A549 (cell line): Measurements from ENCODE around the gene SORCS1. TPM values are rescaled to one million over a fixed set of nuclear protein-coding genes. Genes with fewer than 3 reads are reported as not detected.

Experiments
- ATAC-seq, 2 experiments: fragments of 200-7000 bp in 1 of 2; fragments of >200 bp in 1 of 2; cut with Nextera tagmentation in 1 of 2; cut with Tn5 transposase in 1 of 2; 3 replicates each; pipeline versions ENCODE4 v1.8.0 to v1.9.1; 2018 to 2020; ENCODE audit warnings: mild to moderate bottlenecking in 1 of 2, moderate library complexity in 1 of 2
- CTCF ChIA-PET: fragments of 300-600 bp; sonication (Branson Sonifier 250); formaldehyde crosslinking; extraction: SDS; loops from one replicate; lab custom pipeline; 2021; ENCODE audit warnings: antibody characterized with exemption, inconsistent platforms; lab: Yijun Ruan, JAX
- POLR2A ChIA-PET: fragments of 350-600 bp; formaldehyde crosslinking; extraction: SDS; loops from one replicate; lab custom pipeline; 2021; ENCODE audit warnings: antibody characterized with exemption, inconsistent platforms; lab: Yijun Ruan, JAX
- DNase-seq, 2 experiments: peaks; one replicate each; pipeline versions ENCODE4 v3.0.0 to v3.0.0-alpha.2; 2011 to 2016; ENCODE audit warnings: low read depth in 1 of 2, low spot score in 1 of 2
- FAIRE-seq: peaks from 2 replicates; lab custom pipeline; 2011; peaks lifted over from hg19 to GRCh38; lab: Jason Lieb, UNC
- H3K27ac ChIP-seq, 2 experiments: fragments of >200 bp; sonication (Bioruptor Twin); formaldehyde crosslinking; 3 replicates each; pipeline ENCODE4 v1.5.1; 2016 to 2017
- H3K4me1 ChIP-seq: fragments of >200 bp; sonication (Bioruptor Twin); formaldehyde crosslinking; 3 replicates; pipeline ENCODE4 v1.6.1; 2016
- H3K4me2 ChIP-seq: fragments of >200 bp; sonication (Bioruptor Twin); formaldehyde crosslinking; 3 replicates; pipeline ENCODE4 v1.6.1; 2016
- H3K4me3 ChIP-seq: fragments of >200 bp; sonication (Bioruptor Twin); formaldehyde crosslinking; 3 replicates; pipeline ENCODE4 v1.5.1; 2016
- H3K9me3 ChIP-seq: fragments of >200 bp; sonication (Bioruptor Twin); formaldehyde crosslinking; 3 replicates; pipeline ENCODE4 v1.6.1; 2016
- CBX2 ChIP-seq: fragments of 200-600 bp; sonication (generic); IDR thresholded peaks from 2 replicates; pipeline ENCODE4 v1.6.1; 2016; ENCODE audit warnings: low read depth, mild to moderate bottlenecking, borderline replicate concordance
- CEBPB ChIP-seq, 2 experiments: fragments of >200 bp in 1 of 2; sonication (Bioruptor Twin) in 1 of 2; formaldehyde crosslinking in 1 of 2; IDR thresholded peaks; 2 replicates each; pipeline ENCODE4 v1.6.1; 2012 to 2016
- CHD2 ChIP-seq: fragments of 150-350 bp; IDR thresholded peaks from 2 replicates; pipeline ENCODE4 v1.6.1; 2014; ENCODE audit warnings: low read length; ENCODE audit not compliant: partially characterized antibody
- GATA3 ChIP-seq: IDR thresholded peaks from 2 replicates; pipeline ENCODE4 v1.6.1; 2012; ENCODE audit warnings: borderline replicate concordance
- HEYL ChIP-seq: fragments of 250-450 bp; sonication (Bioruptor Pico); IDR thresholded peaks from 2 replicates; pipeline ENCODE4 v1.8.0; 2021; ENCODE audit warnings: mild to moderate bottlenecking, moderate library complexity
- HOXB13 ChIP-seq: fragments of 250-450 bp; sonication (Bioruptor Pico); IDR thresholded peaks from 2 replicates; pipeline ENCODE4 v1.5.0; 2020; ENCODE audit warnings: low read depth, mild to moderate bottlenecking, moderate library complexity
- JUN ChIP-seq, 2 experiments: fragments of >200 bp; sonication (Bioruptor Twin); formaldehyde crosslinking; IDR thresholded peaks; 2 replicates in 1 of 2; 3 replicates in 1 of 2; pipeline ENCODE4 v1.6.1; 2016 to 2017
- JUNB ChIP-seq: fragments of >200 bp; sonication (Bioruptor Twin); formaldehyde crosslinking; IDR thresholded peaks from 2 replicates; pipeline ENCODE4 v1.6.1; 2016
- MAFK ChIP-seq: fragments of 450-650 bp; IDR thresholded peaks from 2 replicates; pipeline ENCODE4 v1.6.1; 2014; ENCODE audit not compliant: partially characterized antibody
- MAZ ChIP-seq: fragments of 150-350 bp; IDR thresholded peaks from 2 replicates; pipeline ENCODE4 v1.6.1; 2014; ENCODE audit warnings: antibody characterized with exemption, low read depth, low read length, borderline replicate concordance
- MYC ChIP-seq: IDR thresholded peaks from 2 replicates; pipeline ENCODE4 v1.6.1; 2012; ENCODE audit warnings: mild to moderate bottlenecking, inconsistent platforms, low read length, improper control_type of control experiment, borderline replicate concordance
- POLR2A ChIP-seq: IDR thresholded peaks from 2 replicates; pipeline ENCODE4 v1.6.1; 2012; ENCODE audit warnings: mild to moderate bottlenecking, low read length
- RARB ChIP-seq: fragments of 250-450 bp; sonication (Bioruptor Pico); IDR thresholded peaks from 2 replicates; pipeline ENCODE4 v1.8.0; 2021; ENCODE audit warnings: mild to moderate bottlenecking, moderate library complexity
- RCOR1 ChIP-seq: fragments of 150-350 bp; IDR thresholded peaks from 2 replicates; pipeline ENCODE4 v1.6.1; 2014; ENCODE audit warnings: antibody characterized with exemption, low read length, low read depth
- RNF2 ChIP-seq: fragments of 200-600 bp; sonication (generic); IDR thresholded peaks from 2 replicates; pipeline ENCODE4 v1.6.1; 2016; ENCODE audit warnings: low read depth, mild to moderate bottlenecking, antibody characterized with exemption, moderate library complexity, borderline replicate concordance
- ZFP36 ChIP-seq: fragments of 450-650 bp; IDR thresholded peaks from 2 replicates; pipeline ENCODE4 v1.6.1; 2014; ENCODE audit warnings: borderline replicate concordance; ENCODE audit not compliant: partially characterized antibody
- ZNF302 ChIP-seq: fragments of 250-450 bp; sonication (Bioruptor Pico); IDR thresholded peaks from 2 replicates; pipeline ENCODE4 v1.9.0; 2021; ENCODE audit warnings: inconsistent platforms, mild to moderate bottlenecking, moderate library complexity
- ZSCAN20 ChIP-seq: fragments of 250-450 bp; sonication (Bioruptor Pico); IDR thresholded peaks from 2 replicates; pipeline ENCODE4 v1.8.0; 2022; ENCODE audit warnings: mild to moderate bottlenecking, moderate library complexity
- WGBS: methylation state at CpG from one replicate; pipeline ENCODE4 v1.1.6; 2017; ENCODE audit errors: missing lambda C conversion rate; 5-methylcytosine and 5-hydroxymethylcytosine counted together
- polyA plus RNA-seq, 4 experiments: library from polyadenylated mRNA; depleted of rRNA in 3 of 4; stranded (reverse); fragments of >200 nt; fragmentation: RNase III in 1 of 4; extraction: RNeasy Plus Mini Kit Qiagen cat#74134 plus additional on column Dnase treatment in 1 of 4; gene quantifications; 2 replicates in 3 of 4; 3 replicates in 1 of 4; pipeline ENCODE4 v1.2.3, GENCODE V29; 2011 to 2017
- TF ChIP-seq, protein P1 (sequence below): fragments of 200-600 bp; sonication (generic); IDR thresholded peaks from 2 replicates; pipeline ENCODE4 v1.6.1; 2016; ENCODE audit warnings: antibody characterized with exemption, mild to moderate bottlenecking, moderate library complexity
- TF ChIP-seq, protein P2 (sequence below): IDR thresholded peaks from 2 replicates; pipeline ENCODE4 v1.6.1; 2012
- TF ChIP-seq, protein P3 (sequence below): fragments of >200 bp; sonication (Bioruptor Twin); formaldehyde crosslinking; IDR thresholded peaks from 2 replicates; pipeline ENCODE4 v1.6.1; 2016
- TF ChIP-seq, protein P4 (sequence below): fragments of >200 bp; sonication (Bioruptor Twin); formaldehyde crosslinking; IDR thresholded peaks from 3 replicates; pipeline ENCODE4 v1.6.1; 2016
- TF ChIP-seq, protein P5 (sequence below): IDR thresholded peaks from 2 replicates; pipeline ENCODE4 v1.6.1; 2012
- TF ChIP-seq, protein P6 (sequence below): fragments of 250-450 bp; sonication (Bioruptor Pico); IDR thresholded peaks from 2 replicates; pipeline ENCODE4 v1.5.0; 2021; ENCODE audit warnings: mild to moderate bottlenecking, moderate library complexity, borderline replicate concordance

The SORCS1 gene
- polyA plus RNA-seq, 2 of the 4 experiments (the other 2 are of a cell fraction), result not detected

DNA sequence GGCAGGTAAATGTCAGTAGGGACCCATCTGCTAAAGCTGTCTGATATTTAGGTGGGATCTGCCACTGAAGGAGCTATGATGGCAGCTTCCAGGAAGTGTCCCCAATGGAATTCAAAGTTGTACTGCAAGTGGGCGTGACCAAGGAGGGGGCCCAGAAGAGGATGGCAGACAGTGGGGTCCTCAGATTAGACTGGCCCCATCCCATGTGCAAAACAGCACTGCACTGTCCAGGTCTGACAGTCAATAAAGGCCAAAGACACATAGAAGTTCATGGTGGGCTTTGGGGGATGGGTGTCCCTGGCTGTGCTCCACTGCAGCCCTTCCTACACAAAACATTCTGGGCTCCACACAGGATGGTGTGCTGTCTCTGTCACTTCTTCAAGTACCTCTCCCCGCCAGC, 49.8 kb upstream of the SORCS1 start (continued):
- TF ChIP-seq, protein P1, sequence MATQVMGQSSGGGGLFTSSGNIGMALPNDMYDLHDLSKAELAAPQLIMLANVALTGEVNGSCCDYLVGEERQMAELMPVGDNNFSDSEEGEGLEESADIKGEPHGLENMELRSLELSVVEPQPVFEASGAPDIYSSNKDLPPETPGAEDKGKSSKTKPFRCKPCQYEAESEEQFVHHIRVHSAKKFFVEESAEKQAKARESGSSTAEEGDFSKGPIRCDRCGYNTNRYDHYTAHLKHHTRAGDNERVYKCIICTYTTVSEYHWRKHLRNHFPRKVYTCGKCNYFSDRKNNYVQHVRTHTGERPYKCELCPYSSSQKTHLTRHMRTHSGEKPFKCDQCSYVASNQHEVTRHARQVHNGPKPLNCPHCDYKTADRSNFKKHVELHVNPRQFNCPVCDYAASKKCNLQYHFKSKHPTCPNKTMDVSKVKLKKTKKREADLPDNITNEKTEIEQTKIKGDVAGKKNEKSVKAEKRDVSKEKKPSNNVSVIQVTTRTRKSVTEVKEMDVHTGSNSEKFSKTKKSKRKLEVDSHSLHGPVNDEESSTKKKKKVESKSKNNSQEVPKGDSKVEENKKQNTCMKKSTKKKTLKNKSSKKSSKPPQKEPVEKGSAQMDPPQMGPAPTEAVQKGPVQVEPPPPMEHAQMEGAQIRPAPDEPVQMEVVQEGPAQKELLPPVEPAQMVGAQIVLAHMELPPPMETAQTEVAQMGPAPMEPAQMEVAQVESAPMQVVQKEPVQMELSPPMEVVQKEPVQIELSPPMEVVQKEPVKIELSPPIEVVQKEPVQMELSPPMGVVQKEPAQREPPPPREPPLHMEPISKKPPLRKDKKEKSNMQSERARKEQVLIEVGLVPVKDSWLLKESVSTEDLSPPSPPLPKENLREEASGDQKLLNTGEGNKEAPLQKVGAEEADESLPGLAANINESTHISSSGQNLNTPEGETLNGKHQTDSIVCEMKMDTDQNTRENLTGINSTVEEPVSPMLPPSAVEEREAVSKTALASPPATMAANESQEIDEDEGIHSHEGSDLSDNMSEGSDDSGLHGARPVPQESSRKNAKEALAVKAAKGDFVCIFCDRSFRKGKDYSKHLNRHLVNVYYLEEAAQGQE, result no peak
- TF ChIP-seq POLR2A, result no peak
- no peak for TF ChIP-seq RARB (CRISPR knock-in tag)
- no peak for TF ChIP-seq HEYL (CRISPR knock-in tag)
- TF ChIP-seq JUNB, result no peak
- TF ChIP-seq CBX2, result no peak
- TF ChIP-seq RCOR1, result no peak
- TF ChIP-seq ZNF302 (CRISPR knock-in tag), result no peak
- no peak for TF ChIP-seq ZFP36
- TF ChIP-seq, protein P2, sequence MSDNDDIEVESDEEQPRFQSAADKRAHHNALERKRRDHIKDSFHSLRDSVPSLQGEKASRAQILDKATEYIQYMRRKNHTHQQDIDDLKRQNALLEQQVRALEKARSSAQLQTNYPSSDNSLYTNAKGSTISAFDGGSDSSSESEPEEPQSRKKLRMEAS, result no peak
- TF ChIP-seq, all 56 proteins: peak for 0

DNA sequence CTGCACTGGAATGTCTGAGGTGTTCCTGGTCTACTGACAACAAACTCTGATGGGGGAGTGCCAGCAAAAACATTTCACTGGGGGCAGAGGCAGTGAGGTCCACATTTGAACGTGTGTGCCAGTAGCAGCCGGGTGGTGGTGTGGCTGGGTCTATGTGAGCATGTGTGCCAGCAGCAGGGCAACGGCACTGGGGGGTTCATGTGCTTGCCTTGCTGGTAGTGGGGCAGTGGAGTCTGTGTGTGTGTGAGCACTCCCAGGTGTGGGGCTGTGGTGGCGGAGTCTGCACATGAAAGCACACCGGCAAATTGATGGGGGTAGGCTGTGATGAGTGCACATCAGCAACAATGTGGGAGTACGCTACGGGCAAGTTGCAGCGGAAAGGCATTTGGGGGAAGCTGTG, 49.4 kb upstream of the SORCS1 start:
- no peak for ATAC-seq
- ChIA-PET POLR2A (no interaction called here), CTCF (no interaction called here)
- no peak for DNase-seq
- WGBS, result 23% methylated on average over 8 of the region's 8 CpGs
- Histone ChIP-seq H3K9me3 (no peaks in the 10 kb centered on the region; the same call in 1 of the 3 replicates), H3K27ac (no peak overlapping the region), H3K4me2 (no peak overlapping the region), H3K4me3 (no peak overlapping the region), H3K4me1 (no peaks in the 10 kb centered on the region)
- no peak for FAIRE-seq
- TF ChIP-seq ZFP36, result no peak
- TF ChIP-seq JUN (IDR thresholded peaks at IDR 0.05), result no peak
- no peak for TF ChIP-seq RNF2
- no peak for TF ChIP-seq ZSCAN20 (CRISPR knock-in tag)
- TF ChIP-seq CEBPB (IDR thresholded peaks at IDR 0.05), result no peak
- TF ChIP-seq, protein P2, result no peak
- TF ChIP-seq MAFK, result no peak
- TF ChIP-seq HOXB13 (CRISPR knock-in tag), result no peak
- no peak for TF ChIP-seq ZNF302 (CRISPR knock-in tag)
- TF ChIP-seq, protein P3, sequence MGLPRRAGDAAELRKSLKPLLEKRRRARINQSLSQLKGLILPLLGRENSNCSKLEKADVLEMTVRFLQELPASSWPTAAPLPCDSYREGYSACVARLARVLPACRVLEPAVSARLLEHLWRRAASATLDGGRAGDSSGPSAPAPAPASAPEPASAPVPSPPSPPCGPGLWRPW, result no peak
- TF ChIP-seq, protein P4, sequence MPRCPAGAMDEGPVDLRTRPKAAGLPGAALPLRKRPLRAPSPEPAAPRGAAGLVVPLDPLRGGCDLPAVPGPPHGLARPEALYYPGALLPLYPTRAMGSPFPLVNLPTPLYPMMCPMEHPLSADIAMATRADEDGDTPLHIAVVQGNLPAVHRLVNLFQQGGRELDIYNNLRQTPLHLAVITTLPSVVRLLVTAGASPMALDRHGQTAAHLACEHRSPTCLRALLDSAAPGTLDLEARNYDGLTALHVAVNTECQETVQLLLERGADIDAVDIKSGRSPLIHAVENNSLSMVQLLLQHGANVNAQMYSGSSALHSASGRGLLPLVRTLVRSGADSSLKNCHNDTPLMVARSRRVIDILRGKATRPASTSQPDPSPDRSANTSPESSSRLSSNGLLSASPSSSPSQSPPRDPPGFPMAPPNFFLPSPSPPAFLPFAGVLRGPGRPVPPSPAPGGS, result no peak
- TF ChIP-seq RCOR1, result no peak
- TF ChIP-seq MYC, result no peak
- TF ChIP-seq CBX2, result no peak

DNA sequence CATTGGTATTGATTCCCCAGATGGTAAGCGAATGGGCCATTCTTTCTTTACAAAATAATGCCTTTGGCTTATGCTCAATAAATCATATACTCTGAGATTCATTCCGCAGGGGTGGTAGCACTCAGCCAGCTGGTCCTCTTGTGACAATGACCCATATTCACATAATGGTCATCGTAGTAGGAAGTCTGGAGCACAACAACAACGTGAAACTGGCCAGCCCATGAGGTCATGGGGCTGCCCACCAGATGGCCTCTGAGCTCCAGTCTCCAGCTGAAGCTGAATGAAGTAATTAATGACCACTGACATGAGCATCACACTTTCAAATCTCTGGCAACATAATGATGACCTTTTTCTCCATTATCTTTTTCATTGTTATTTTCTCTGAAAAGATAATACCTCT, 42.3 kb upstream of the SORCS1 start:
- H3K4me3 ChIP-seq, result no peak overlapping the region
- FAIRE-seq (no peak), DNase-seq (no peak), ATAC-seq (no peak)
- WGBS, result 17% methylated on average over 4 of the region's 4 CpGs
- ChIA-PET POLR2A (no interaction called here), CTCF (no interaction called here)
- no peaks in the 10 kb centered on the region; the same call in 2 of the 3 replicates for H3K9me3 ChIP-seq
- H3K4me2 ChIP-seq, result no peak overlapping the region
- TF ChIP-seq, protein P5, sequence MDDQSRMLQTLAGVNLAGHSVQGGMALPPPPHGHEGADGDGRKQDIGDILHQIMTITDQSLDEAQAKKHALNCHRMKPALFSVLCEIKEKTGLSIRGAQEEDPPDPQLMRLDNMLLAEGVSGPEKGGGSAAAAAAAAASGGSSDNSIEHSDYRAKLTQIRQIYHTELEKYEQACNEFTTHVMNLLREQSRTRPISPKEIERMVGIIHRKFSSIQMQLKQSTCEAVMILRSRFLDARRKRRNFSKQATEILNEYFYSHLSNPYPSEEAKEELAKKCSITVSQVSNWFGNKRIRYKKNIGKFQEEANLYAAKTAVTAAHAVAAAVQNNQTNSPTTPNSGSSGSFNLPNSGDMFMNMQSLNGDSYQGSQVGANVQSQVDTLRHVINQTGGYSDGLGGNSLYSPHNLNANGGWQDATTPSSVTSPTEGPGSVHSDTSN, result no peak
- TF ChIP-seq GATA3 (no peak), CEBPB (IDR thresholded peaks at IDR 0.05) (no peak), CHD2 (no peak), MAZ (no peak)
- TF ChIP-seq, protein P6, sequence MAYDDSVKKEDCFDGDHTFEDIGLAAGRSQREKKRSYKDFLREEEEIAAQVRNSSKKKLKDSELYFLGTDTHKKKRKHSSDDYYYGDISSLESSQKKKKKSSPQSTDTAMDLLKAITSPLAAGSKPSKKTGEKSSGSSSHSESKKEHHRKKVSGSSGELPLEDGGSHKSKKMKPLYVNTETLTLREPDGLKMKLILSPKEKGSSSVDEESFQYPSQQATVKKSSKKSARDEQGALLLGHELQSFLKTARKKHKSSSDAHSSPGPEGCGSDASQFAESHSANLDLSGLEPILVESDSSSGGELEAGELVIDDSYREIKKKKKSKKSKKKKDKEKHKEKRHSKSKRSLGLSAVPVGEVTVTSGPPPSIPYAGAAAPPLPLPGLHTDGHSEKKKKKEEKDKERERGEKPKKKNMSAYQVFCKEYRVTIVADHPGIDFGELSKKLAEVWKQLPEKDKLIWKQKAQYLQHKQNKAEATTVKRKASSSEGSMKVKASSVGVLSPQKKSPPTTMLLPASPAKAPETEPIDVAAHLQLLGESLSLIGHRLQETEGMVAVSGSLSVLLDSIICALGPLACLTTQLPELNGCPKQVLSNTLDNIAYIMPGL, result no peak
- H3K27ac ChIP-seq, result no peak overlapping the region
- no peaks in the 10 kb centered on the region for H3K4me1 ChIP-seq
